GM12878 (cell line): Measurements from ENCODE around the gene ENTREP3. TPM values are rescaled to one million over a fixed set of nuclear protein-coding genes. Genes with fewer than 3 reads are reported as not detected.

Experiments
- BCL11A ChIP-seq: IDR thresholded peaks from 2 replicates; pipeline ENCODE4 v1.6.1; 2011; ENCODE audit warnings: low read depth, low read length
- CREM ChIP-seq: IDR thresholded peaks from 2 replicates; pipeline ENCODE4 v1.6.1; 2014; ENCODE audit warnings: antibody characterized with exemption, low read depth
- FOS ChIP-seq: IDR thresholded peaks from 3 replicates; pipeline ENCODE4 v1.6.1; 2011; ENCODE audit warnings: borderline replicate concordance; ENCODE audit not compliant: insufficient read length; ENCODE audit errors: extremely low read depth
- GATAD2B ChIP-seq: fragments of 450-650 bp; conservative IDR thresholded peaks from 2 replicates; pipeline ENCODE4 v1.6.1; 2017; ENCODE audit warnings: low read depth, mild to moderate bottlenecking, moderate library complexity
- HCFC1 ChIP-seq: fragments of 150-350 bp; IDR thresholded peaks from 2 replicates; pipeline ENCODE4 v1.6.1; 2014; ENCODE audit warnings: low read length
- HDGF ChIP-seq: fragments of 450-650 bp; IDR thresholded peaks from 2 replicates; pipeline ENCODE4 v1.6.1; 2016; ENCODE audit warnings: antibody characterized with exemption
- JUNB ChIP-seq: IDR thresholded peaks from 2 replicates; pipeline ENCODE4 v1.6.1; 2016; ENCODE audit warnings: antibody characterized with exemption, mild to moderate bottlenecking
- JUND ChIP-seq: IDR thresholded peaks from 2 replicates; pipeline ENCODE4 v1.6.1; 2012; ENCODE audit warnings: low read depth, mild to moderate bottlenecking, low read length, improper control_type of control experiment, moderate library complexity
- MAX ChIP-seq: IDR thresholded peaks from 2 replicates; pipeline ENCODE4 v1.6.1; 2012; ENCODE audit warnings: low read depth, low read length, improper control_type of control experiment
- MEF2A ChIP-seq: IDR thresholded peaks from 2 replicates; pipeline ENCODE4 v1.6.1; 2011; ENCODE audit warnings: low read depth, mild to moderate bottlenecking, low read length, moderate library complexity; ENCODE audit not compliant: insufficient read depth
- MEF2B ChIP-seq: fragments of 450-650 bp; IDR thresholded peaks from 2 replicates; pipeline ENCODE4 v1.6.1; 2018; ENCODE audit warnings: mild to moderate bottlenecking, moderate library complexity; ENCODE audit not compliant: partially characterized antibody, poor library complexity, severe bottlenecking
- MYB ChIP-seq: fragments of 150-350 bp; IDR thresholded peaks from 2 replicates; pipeline ENCODE4 v1.6.1; 2014; ENCODE audit warnings: mild to moderate bottlenecking, low read depth, low read length, borderline replicate concordance
- NR2C2 ChIP-seq: IDR thresholded peaks from 2 replicates; pipeline ENCODE4 v1.6.1; 2011; ENCODE audit warnings: borderline replicate concordance, low read depth; ENCODE audit not compliant: control insufficient read depth, insufficient read length
- NR2F1 ChIP-seq: fragments of 450-650 bp; conservative IDR thresholded peaks from 2 replicates; pipeline ENCODE4 v1.6.1; 2017; ENCODE audit warnings: mild to moderate bottlenecking
- PAX5 ChIP-seq: IDR thresholded peaks from 2 replicates; pipeline ENCODE4 v1.6.1; 2011; ENCODE audit warnings: low read depth, low read length, borderline replicate concordance
- SMAD1 ChIP-seq: fragments of 450-650 bp; IDR thresholded peaks from 2 replicates; pipeline ENCODE4 v1.6.1; 2018; ENCODE audit warnings: mild to moderate bottlenecking, low read depth; ENCODE audit not compliant: partially characterized antibody
- SPI1 ChIP-seq: IDR thresholded peaks from 2 replicates; pipeline ENCODE4 v1.6.1; 2011; ENCODE audit warnings: low read depth, mild to moderate bottlenecking, low read length, moderate library complexity, borderline replicate concordance; ENCODE audit not compliant: insufficient read depth
- SREBF1 ChIP-seq: IDR thresholded peaks from 2 replicates; pipeline ENCODE4 v1.6.1; 2012; ENCODE audit warnings: mild to moderate bottlenecking, low read length
- TAF1 ChIP-seq: IDR thresholded peaks from 2 replicates; pipeline ENCODE4 v1.6.1; 2011; ENCODE audit warnings: mild to moderate bottlenecking, low read depth, low read length, borderline replicate concordance
- TARDBP ChIP-seq: IDR thresholded peaks from 2 replicates; pipeline ENCODE4 v1.6.1; 2016; ENCODE audit warnings: borderline replicate concordance
- ZZZ3 ChIP-seq: IDR thresholded peaks from 2 replicates; pipeline ENCODE4 v1.6.1; 2011; ENCODE audit warnings: low read depth; ENCODE audit not compliant: control insufficient read depth, insufficient read length
- polyA plus RNA-seq, 11 experiments: library from polyadenylated mRNA; depleted of rRNA in 4 of 11; unstranded in 6 of 11; stranded (reverse) in 5 of 11; fragments of >200 nt; fragmentation: Nextera tagmentation in 4 of 11; fragmentation: Illumina TruSeq in 1 of 11; extraction: Ambion mirVana in 4 of 11; extraction: Trizol in 1 of 11; gene quantifications; 1 replicate in 1 of 11; 2 replicates in 10 of 11; pipeline versions ENCODE4 v1.2.1 to v1.2.3, GENCODE V29; 2011 to 2016; ENCODE audit warnings: inconsistent platforms in 2 of 11, missing spikeins in 2 of 11, low read depth in 1 of 11
- total RNA-seq, 4 experiments: library from RNA; depleted of rRNA in 3 of 4; stranded (reverse); fragments of >200 nt in 3 of 4; fragmentation: Illumina TruSeq in 1 of 4; extraction: Trizol in 1 of 4; gene quantifications; 2 replicates each; pipeline versions ENCODE4 v1.2.1 to v1.2.3, GENCODE V29; 2013 to 2021
- TF ChIP-seq, protein P1 (sequence below): fragments of 150-350 bp; IDR thresholded peaks from 2 replicates; pipeline ENCODE4 v1.6.1; 2014; ENCODE audit warnings: mild to moderate bottlenecking, low read depth, low read length
- TF ChIP-seq, protein P2 (sequence below): IDR thresholded peaks from 2 replicates; pipeline ENCODE4 v1.6.1; 2012; ENCODE audit warnings: improper control_type of control experiment, low read depth, low read length; ENCODE audit not compliant: insufficient replicate concordance

The ENTREP3 gene
- total and polyA plus RNA-seq, 10 of the 15 experiments (the other 5 are each of a cell fraction or from before 2014, with no cell fraction given) = 1.7 to 31.8 (median 3.9) TPM

GRCh38 chr1:155273343-155274245, 18.3 kb upstream of the ENTREP3 start, which contains the start of gene CLK2 (continued):
- TF ChIP-seq JUNB = no peak
- TF ChIP-seq, protein P1, sequence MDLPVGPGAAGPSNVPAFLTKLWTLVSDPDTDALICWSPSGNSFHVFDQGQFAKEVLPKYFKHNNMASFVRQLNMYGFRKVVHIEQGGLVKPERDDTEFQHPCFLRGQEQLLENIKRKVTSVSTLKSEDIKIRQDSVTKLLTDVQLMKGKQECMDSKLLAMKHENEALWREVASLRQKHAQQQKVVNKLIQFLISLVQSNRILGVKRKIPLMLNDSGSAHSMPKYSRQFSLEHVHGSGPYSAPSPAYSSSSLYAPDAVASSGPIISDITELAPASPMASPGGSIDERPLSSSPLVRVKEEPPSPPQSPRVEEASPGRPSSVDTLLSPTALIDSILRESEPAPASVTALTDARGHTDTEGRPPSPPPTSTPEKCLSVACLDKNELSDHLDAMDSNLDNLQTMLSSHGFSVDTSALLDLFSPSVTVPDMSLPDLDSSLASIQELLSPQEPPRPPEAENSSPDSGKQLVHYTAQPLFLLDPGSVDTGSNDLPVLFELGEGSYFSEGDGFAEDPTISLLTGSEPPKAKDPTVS = no peak
- no peak for TF ChIP-seq SREBF1
- peak; percentile 57 for TF ChIP-seq HCFC1
- no peak for TF ChIP-seq NR2C2
- peak; percentile 36; the same call in 1 of the 2 replicates for TF ChIP-seq TAF1
- TF ChIP-seq MEF2B = peak; percentile 59
- TF ChIP-seq FOS = no peak
- peak; percentile 96 for TF ChIP-seq MAX
- TF ChIP-seq, protein P2, sequence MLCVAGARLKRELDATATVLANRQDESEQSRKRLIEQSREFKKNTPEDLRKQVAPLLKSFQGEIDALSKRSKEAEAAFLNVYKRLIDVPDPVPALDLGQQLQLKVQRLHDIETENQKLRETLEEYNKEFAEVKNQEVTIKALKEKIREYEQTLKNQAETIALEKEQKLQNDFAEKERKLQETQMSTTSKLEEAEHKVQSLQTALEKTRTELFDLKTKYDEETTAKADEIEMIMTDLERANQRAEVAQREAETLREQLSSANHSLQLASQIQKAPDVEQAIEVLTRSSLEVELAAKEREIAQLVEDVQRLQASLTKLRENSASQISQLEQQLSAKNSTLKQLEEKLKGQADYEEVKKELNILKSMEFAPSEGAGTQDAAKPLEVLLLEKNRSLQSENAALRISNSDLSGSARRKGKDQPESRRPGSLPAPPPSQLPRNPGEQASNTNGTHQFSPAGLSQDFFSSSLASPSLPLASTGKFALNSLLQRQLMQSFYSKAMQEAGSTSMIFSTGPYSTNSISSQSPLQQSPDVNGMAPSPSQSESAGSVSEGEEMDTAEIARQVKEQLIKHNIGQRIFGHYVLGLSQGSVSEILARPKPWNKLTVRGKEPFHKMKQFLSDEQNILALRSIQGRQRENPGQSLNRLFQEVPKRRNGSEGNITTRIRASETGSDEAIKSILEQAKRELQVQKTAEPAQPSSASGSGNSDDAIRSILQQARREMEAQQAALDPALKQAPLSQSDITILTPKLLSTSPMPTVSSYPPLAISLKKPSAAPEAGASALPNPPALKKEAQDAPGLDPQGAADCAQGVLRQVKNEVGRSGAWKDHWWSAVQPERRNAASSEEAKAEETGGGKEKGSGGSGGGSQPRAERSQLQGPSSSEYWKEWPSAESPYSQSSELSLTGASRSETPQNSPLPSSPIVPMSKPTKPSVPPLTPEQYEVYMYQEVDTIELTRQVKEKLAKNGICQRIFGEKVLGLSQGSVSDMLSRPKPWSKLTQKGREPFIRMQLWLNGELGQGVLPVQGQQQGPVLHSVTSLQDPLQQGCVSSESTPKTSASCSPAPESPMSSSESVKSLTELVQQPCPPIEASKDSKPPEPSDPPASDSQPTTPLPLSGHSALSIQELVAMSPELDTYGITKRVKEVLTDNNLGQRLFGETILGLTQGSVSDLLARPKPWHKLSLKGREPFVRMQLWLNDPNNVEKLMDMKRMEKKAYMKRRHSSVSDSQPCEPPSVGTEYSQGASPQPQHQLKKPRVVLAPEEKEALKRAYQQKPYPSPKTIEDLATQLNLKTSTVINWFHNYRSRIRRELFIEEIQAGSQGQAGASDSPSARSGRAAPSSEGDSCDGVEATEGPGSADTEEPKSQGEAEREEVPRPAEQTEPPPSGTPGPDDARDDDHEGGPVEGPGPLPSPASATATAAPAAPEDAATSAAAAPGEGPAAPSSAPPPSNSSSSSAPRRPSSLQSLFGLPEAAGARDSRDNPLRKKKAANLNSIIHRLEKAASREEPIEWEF = no peak
- TF ChIP-seq TARDBP = no peak
- TF ChIP-seq NR2F1 = no peak
- peak; percentile 50 for TF ChIP-seq SMAD1
- no peak for TF ChIP-seq JUND
- no peak for TF ChIP-seq ZZZ3
- TF ChIP-seq MYB = no peak
- no peak for TF ChIP-seq MEF2A
- TF ChIP-seq CREM = peak; percentile 56; the same call in 1 of the 2 replicates
- TF ChIP-seq SPI1 = peak; percentile 39; the same call in 1 of the 2 replicates
- no peak for TF ChIP-seq BCL11A
- 0 out of 2 replicates have a peak, but pooled peaks have one; percentile 29 for TF ChIP-seq PAX5
- 0 out of 2 replicates have a peak, but pooled peaks have one; percentile 62 for TF ChIP-seq GATAD2B
- peak; percentile 83 for TF ChIP-seq HDGF
